Fibroblast of pulmonary artery (primary cell): Measurements from ENCODE around the gene VPS13A.

Source experiments
- DNase-seq: peaks from one replicate; pipeline ENCODE4 v3.0.0-alpha.2; 2010; ENCODE audit warnings: low read depth
- H3K4me3 ChIP-seq: replicated peaks from 2 replicates; pipeline ENCODE4 v1.5.1; 2011; ENCODE audit warnings: low read depth, mild to moderate bottlenecking, control low read depth, low read length, moderate library complexity
- TF ChIP-seq, protein P1 (sequence below): IDR thresholded peaks from 2 replicates; pipeline ENCODE4 v1.5.1; 2011; ENCODE audit warnings: mild to moderate bottlenecking, control low read depth, low read length, inconsistent platforms; ENCODE audit errors: missing control alignments

VPS13A gene

DNA sequence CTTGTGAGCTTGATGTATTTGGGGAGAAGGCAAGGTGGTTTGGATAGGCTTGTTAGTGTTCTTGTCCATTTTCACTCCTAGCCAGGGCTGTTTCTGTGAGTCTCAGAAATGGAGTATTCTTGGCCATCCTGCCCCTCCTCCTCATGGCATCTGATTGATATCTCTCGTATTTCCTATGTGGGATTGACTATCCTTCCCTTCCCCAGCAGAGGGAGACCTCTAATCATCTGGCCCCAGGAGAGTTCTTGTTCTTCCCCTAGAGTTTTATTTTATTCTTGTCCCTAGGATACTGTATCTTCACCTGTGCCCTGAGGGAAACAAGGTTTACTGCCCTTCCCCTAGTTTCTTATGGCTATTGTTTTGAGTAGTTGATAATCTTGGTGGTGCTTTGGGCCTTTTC, 114.4 kb downstream of the VPS13A start:
- no peak overlapping the region for H3K4me3 ChIP-seq
- TF ChIP-seq, protein P1, sequence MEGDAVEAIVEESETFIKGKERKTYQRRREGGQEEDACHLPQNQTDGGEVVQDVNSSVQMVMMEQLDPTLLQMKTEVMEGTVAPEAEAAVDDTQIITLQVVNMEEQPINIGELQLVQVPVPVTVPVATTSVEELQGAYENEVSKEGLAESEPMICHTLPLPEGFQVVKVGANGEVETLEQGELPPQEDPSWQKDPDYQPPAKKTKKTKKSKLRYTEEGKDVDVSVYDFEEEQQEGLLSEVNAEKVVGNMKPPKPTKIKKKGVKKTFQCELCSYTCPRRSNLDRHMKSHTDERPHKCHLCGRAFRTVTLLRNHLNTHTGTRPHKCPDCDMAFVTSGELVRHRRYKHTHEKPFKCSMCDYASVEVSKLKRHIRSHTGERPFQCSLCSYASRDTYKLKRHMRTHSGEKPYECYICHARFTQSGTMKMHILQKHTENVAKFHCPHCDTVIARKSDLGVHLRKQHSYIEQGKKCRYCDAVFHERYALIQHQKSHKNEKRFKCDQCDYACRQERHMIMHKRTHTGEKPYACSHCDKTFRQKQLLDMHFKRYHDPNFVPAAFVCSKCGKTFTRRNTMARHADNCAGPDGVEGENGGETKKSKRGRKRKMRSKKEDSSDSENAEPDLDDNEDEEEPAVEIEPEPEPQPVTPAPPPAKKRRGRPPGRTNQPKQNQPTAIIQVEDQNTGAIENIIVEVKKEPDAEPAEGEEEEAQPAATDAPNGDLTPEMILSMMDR = peak; percentile 55
- peak; percentile 50 for DNase-seq

DNA sequence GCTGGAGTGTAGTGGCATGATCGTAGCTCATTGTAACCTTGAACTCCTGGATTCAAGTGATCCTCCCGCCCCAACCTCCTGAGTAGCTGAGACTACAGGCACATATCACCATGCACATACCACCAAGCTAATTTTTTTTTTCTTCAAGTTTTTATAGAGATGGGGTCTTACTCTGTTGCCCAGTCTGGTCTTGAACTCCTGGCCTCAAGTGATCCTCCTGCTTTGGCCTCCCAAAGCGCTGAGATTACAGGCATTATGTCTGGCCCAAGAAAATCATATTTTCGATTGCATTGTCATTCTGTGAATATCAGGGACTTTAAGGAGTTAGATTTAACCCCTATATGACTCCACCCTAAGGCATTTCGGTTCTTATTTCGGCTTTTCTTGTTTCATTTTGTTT, 116.6 kb downstream of the VPS13A start:
- no peak for DNase-seq
- TF ChIP-seq, protein P1 = no peak
- no peak overlapping the region for H3K4me3 ChIP-seq

DNA sequence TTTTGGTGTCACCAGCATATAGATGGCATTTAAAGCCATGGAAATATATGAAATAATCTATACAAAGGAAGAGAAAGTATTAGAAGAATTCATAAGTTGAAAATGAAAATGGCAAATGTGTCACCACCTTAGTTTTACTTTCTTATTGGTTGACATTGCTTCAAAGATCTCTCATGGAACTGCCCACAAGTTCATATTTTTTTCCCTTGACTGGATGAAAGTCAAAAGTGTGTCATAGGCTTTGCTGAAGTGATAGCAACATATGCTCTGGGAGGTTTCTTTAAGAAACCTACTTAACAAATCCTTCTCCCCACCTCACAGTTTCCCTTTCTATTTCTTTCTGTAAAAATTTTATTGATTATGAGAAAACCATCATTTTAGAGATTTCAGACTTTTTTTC, 127.2 kb downstream of the VPS13A start:
- TF ChIP-seq, protein P1 = no peak
- H3K4me3 ChIP-seq = no peak overlapping the region
- no peak for DNase-seq

DNA sequence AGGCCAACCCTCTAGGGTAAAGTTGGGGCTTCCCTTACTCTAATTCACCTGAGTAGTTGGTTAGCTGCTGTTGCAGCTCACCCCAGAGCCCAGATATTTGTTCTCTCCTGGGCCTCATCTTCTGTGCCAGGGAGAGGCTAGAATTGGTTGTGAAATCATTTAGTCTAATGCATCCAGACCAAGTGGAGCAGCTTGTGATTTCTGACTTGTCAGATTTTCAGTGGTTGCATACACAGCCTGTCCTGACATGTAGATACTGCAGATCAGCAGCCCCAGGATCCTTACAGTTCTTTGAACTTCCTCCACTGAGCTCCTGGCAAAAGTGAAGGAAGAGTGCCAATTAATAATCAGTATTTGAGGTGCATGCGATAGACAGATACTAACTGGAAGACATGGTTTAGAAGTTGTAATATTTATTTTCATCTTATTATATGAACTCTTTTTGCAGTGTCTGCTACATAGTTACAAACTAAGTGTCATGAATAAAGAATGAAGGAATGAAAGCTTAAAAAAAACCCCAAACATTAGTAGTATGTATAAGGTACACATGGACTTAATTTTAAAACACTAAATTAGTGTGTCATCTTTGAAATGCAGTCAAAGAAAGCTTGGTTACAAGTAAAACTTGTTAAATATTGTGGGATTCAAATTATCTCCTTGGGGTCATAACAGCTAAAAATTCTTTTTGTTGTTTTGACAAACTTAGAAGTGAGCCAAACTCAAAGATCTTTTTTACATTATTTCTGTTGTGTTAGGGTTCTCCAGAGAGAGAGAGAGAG, 128.5 kb downstream of the VPS13A start:
- DNase-seq = peak; percentile 9
- H3K4me3 ChIP-seq = no peak overlapping the region
- TF ChIP-seq, protein P1 = no peak

DNA sequence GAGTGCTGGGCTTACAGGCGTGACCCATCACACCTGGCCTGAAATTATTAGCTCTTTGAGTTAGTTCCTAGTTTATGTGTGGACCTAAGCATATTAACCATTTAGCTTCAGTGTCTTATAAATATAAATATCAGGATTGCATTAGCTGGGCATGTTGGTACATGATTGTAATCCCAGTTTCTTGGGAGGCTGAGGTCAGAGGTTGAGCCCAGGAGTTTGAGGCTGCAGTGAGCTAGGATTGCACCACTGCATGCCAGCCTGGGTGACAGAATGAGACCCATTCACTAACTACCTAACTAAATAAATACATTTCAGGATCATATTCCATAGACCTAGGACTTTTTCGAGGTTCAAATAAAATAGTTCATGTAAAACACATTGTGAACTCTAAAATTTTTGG, 129.8 kb downstream of the VPS13A start:
- no peak for DNase-seq
- TF ChIP-seq, protein P1 = no peak
- no peak overlapping the region for H3K4me3 ChIP-seq

DNA sequence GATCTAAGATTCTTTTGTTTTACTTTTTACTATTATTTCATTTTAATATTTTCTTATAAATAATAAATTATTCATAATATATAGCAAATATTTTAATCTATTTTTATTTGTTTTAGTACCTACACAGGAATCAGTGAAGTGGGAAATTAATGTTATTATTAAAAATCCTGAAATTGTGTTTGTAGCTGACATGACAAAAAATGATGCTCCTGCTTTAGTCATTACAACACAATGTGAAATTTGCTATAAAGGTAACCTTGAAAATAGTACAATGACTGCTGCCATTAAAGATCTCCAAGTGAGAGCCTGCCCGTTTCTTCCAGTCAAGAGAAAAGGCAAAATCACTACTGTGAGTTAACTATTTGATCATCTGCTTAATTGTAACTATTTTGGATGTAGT, 138.7 kb downstream of the VPS13A start:
- no peak overlapping the region for H3K4me3 ChIP-seq
- no peak for DNase-seq
- TF ChIP-seq, protein P1 = no peak

DNA sequence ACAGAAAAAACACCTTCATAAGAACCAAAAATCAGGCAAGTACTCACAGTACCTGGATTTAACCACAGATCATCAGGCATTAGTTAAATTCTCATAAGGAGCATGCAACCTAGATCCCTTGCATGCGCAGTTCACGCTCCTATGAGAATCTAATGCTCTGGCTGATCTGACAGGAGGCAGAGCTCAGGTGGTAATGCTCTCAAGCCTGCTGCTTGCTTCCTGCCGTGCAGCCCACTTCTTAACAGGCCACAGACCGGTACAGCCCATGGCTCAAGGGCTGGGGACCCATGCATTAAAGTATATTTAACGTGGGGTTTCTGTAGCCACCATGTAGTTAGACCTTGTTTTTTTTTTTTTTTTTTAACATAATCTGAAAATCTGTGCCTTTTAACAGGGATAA, 147.7 kb downstream of the VPS13A start:
- TF ChIP-seq, protein P1 = no peak
- H3K4me3 ChIP-seq = no peak overlapping the region
- no peak for DNase-seq
